HepG2 (cell line): ENCODE data around the gene SLC8B1. TPM values are rescaled to one million over a fixed set of nuclear protein-coding genes. Genes with fewer than 3 reads are reported as not detected.

Source experiments
- CAMTA2 ChIP-seq: sonication (generic); formaldehyde crosslinking; IDR thresholded peaks from 2 replicates; pipeline ENCODE4 v1.4.0; 2020; ENCODE audit warnings: mild to moderate bottlenecking, missing genetic modification reagents, borderline replicate concordance
- ESRRA ChIP-seq: sonication (generic); formaldehyde crosslinking; IDR thresholded peaks from 2 replicates; pipeline ENCODE4 v1.5.1; 2020; ENCODE audit warnings: mild to moderate bottlenecking, low read depth, missing genetic modification reagents
- IKZF1 ChIP-seq: fragments of 450-650 bp; IDR thresholded peaks from 2 replicates; pipeline ENCODE4 v1.7.1; 2016
- KDM4B ChIP-seq: sonication (generic); formaldehyde crosslinking; IDR thresholded peaks from 2 replicates; pipeline ENCODE4 v1.4.0; 2020; ENCODE audit warnings: missing genetic modification reagents
- KLF11 ChIP-seq: IDR thresholded peaks from 2 replicates; pipeline ENCODE4 v1.6.1; 2016; ENCODE audit warnings: missing compliant biosample characterization
- MXD3 ChIP-seq: IDR thresholded peaks from 2 replicates; pipeline ENCODE4 v1.6.1; 2016; ENCODE audit warnings: mild to moderate bottlenecking, missing biosample characterization, missing genetic modification reagents
- POGK ChIP-seq: sonication (generic); formaldehyde crosslinking; conservative IDR thresholded peaks from 2 replicates; pipeline ENCODE4 v1.8.0; 2022; ENCODE audit warnings: mild to moderate bottlenecking, moderate library complexity, missing genetic modification reagents
- RXRA ChIP-seq: sonication (generic); formaldehyde crosslinking; IDR thresholded peaks from 2 replicates; pipeline ENCODE4 v1.5.1; 2020; ENCODE audit warnings: missing genetic modification reagents
- SAFB2 ChIP-seq: sonication (generic); formaldehyde crosslinking; IDR thresholded peaks from 2 replicates; pipeline ENCODE4 v1.5.1; 2020; ENCODE audit warnings: missing genetic modification reagents, low read depth, mild to moderate bottlenecking, borderline replicate concordance
- SMAD1 ChIP-seq: sonication (generic); formaldehyde crosslinking; IDR thresholded peaks from 2 replicates; pipeline ENCODE4 v1.4.0; 2020; ENCODE audit warnings: missing genetic modification reagents, low read depth, mild to moderate bottlenecking, borderline replicate concordance
- SNAPC4 ChIP-seq: sonication (generic); formaldehyde crosslinking; IDR thresholded peaks from 2 replicates; pipeline ENCODE4 v1.4.0; 2020; ENCODE audit warnings: mild to moderate bottlenecking, missing genetic modification reagents
- SPEN ChIP-seq: sonication (generic); formaldehyde crosslinking; IDR thresholded peaks from 2 replicates; pipeline ENCODE4 v1.5.1; 2020; ENCODE audit warnings: low read depth, mild to moderate bottlenecking, missing genetic modification reagents
- ZC3H13 ChIP-seq: sonication (generic); formaldehyde crosslinking; IDR thresholded peaks from 2 replicates; pipeline ENCODE4 v1.8.1; 2023; ENCODE audit warnings: mild to moderate bottlenecking, missing genetic modification reagents, moderate library complexity
- ZNF207 ChIP-seq: fragments of 450-650 bp; IDR thresholded peaks from 2 replicates; pipeline ENCODE4 v1.6.1; 2016; ENCODE audit warnings: antibody characterized with exemption, borderline replicate concordance
- ZNF350 ChIP-seq: sonication (generic); formaldehyde crosslinking; IDR thresholded peaks from 2 replicates; pipeline ENCODE4 v1.4.0; 2020; ENCODE audit warnings: mild to moderate bottlenecking, low read depth, missing genetic modification reagents, borderline replicate concordance
- ZNF563 ChIP-seq: sonication (generic); formaldehyde crosslinking; IDR thresholded peaks from 2 replicates; pipeline ENCODE4 v1.8.0; 2022; ENCODE audit warnings: mild to moderate bottlenecking, moderate library complexity, missing genetic modification reagents
- ZNF703 ChIP-seq: sonication (generic); formaldehyde crosslinking; IDR thresholded peaks from 2 replicates; pipeline ENCODE4 v1.5.1; 2020; ENCODE audit warnings: missing genetic modification reagents, mild to moderate bottlenecking, moderate library complexity, borderline replicate concordance
- ZNF724P ChIP-seq: sonication (generic); formaldehyde crosslinking; IDR thresholded peaks from 2 replicates; pipeline ENCODE4 v1.8.0; 2022; ENCODE audit warnings: missing genetic modification reagents, borderline replicate concordance
- ZNF766 ChIP-seq: sonication (generic); formaldehyde crosslinking; IDR thresholded peaks from 2 replicates; pipeline ENCODE4 v1.5.0; 2020; ENCODE audit warnings: missing genetic modification reagents, borderline replicate concordance
- ZNF768 ChIP-seq: sonication (generic); formaldehyde crosslinking; IDR thresholded peaks from 2 replicates; pipeline ENCODE4 v1.4.0; 2020; ENCODE audit warnings: missing genetic modification reagents
- ZNF781 ChIP-seq: sonication (generic); formaldehyde crosslinking; IDR thresholded peaks from 2 replicates; pipeline ENCODE4 v1.5.1; 2020; ENCODE audit warnings: borderline replicate concordance, mild to moderate bottlenecking, missing genetic modification reagents; ENCODE audit errors: not compliant biosample characterization
- polyA plus RNA-seq, 8 experiments: library from polyadenylated mRNA; depleted of rRNA in 3 of 8; stranded (reverse) in 7 of 8; unstranded in 1 of 8; fragments of >200 nt; fragmentation: Illumina TruSeq in 4 of 8; extraction: Trizol in 4 of 8; gene quantifications; 2 replicates each; pipeline versions ENCODE4 v1.2.1 to v1.2.3, GENCODE V29; 2011 to 2016; ENCODE audit warnings: low read depth in 4 of 8, missing spikeins in 1 of 8, mixed read lengths in 1 of 8; ENCODE audit not compliant: insufficient read depth in 1 of 8
- total RNA-seq, 5 experiments: library from RNA; depleted of rRNA; stranded (reverse); fragments of >200 nt; fragmentation: Illumina TruSeq; extraction: Trizol; gene quantifications; 2 replicates each; pipeline ENCODE4 v1.2.3, GENCODE V29; 2016; ENCODE audit warnings: low read depth in 1 of 5

SLC8B1 gene
- total and polyA plus RNA-seq, 2 of the 13 experiments (the other 11 are each of a cell fraction or from before 2014, with no cell fraction given): 6.8 to 8.0 TPM

DNA sequence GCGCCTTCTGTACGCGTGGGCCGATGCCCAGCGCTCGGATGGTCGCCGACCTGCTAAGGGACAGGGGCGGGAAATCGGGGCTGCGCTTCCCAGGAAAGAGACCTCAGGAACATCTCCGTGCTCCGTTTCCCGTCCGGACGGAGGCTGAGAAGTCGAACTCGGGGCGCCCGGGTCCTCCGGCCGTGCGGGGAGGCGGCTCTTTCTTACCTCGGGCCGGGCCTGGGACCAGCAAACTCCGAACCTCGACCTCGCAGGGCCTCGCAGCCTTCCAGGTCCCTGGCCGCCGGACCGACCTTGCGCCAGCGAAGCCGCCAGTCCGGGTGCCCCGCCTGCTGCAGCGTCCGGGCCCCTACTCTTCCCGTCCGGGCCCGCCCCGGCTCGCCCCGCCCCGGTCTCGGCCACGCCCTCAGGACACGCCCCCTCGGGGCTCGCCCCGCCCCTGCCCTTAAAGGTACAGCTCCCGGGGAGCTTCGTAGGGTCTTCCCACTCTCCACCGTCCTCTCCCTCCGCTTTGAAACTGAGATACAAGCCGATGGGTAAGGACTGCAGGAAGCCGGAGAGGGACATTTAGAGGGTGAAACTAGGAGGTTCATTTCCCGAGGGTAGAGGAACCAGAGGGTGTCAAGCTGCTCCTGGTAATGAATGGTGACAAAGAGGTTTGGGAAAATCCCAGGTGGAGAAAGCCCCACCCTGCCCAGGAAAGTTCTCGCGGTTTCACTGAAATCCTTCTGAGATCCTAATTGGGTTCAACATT is at the start of gene SLC8B1 (continued):
- no peak for TF ChIP-seq ZNF350
- TF ChIP-seq ZC3H13: no peak; the same call in 1 of the 2 replicates
- TF ChIP-seq POGK: peak; percentile 80; the same call in 1 of the 2 replicates
- TF ChIP-seq CAMTA2 (CRISPR knock-in tag): no peak
- 0 out of 2 replicates have a peak, but pooled peaks have one; percentile 73 for TF ChIP-seq KLF11
- TF ChIP-seq RXRA: peak; percentile 40; the same call in 1 of the 2 replicates
- peak; percentile 77 for TF ChIP-seq MXD3 (CRISPR knock-in tag)
- TF ChIP-seq SPEN (CRISPR knock-in tag): peak; percentile 78
- TF ChIP-seq KDM4B (CRISPR knock-in tag): peak; percentile 56; the same call in 1 of the 2 replicates
- TF ChIP-seq ZNF563 (CRISPR knock-in tag): peak; percentile 86
- no peak for TF ChIP-seq SNAPC4
- 0 out of 2 replicates have a peak, but pooled peaks have one; percentile 19 for TF ChIP-seq ESRRA (CRISPR knock-in tag)
- peak; percentile 69; the same call in 1 of the 2 replicates for TF ChIP-seq ZNF724P (CRISPR knock-in tag)
- peak; percentile 90; the same call in 1 of the 2 replicates for TF ChIP-seq ZNF766
- 0 out of 2 replicates have a peak, but pooled peaks have one; percentile 76 for TF ChIP-seq SAFB2
- TF ChIP-seq ZNF781 (CRISPR knock-in tag): peak; percentile 88
- no peak for TF ChIP-seq ZNF703 (CRISPR knock-in tag)
- TF ChIP-seq IKZF1: no peak
- no peak for TF ChIP-seq ZNF207
- TF ChIP-seq SMAD1 (CRISPR knock-in tag): 0 out of 2 replicates have a peak, but pooled peaks have one; percentile 51
- peak; percentile 79; the same call in 1 of the 2 replicates for TF ChIP-seq ZNF768
